ENCODE measurements around the gene POLA2.
A peak's percentile ranks its signal among the peaks of the same experiment; 100 is the strongest.
"Not testable (repeated sequence)": the region's sequence is repeated elsewhere in the genome, so short reads cannot be mapped to it uniquely, and the experiment has no call there.

POLA2 gene

GRCh38 chr11:65325435-65325834 lies 63.7 kb downstream of the POLA2 start:
- H3K4me3 ChIP-seq (ENCODE audit: low read depth, low read length) = no peak overlapping the region
- TF ChIP-seq, protein P1, sequence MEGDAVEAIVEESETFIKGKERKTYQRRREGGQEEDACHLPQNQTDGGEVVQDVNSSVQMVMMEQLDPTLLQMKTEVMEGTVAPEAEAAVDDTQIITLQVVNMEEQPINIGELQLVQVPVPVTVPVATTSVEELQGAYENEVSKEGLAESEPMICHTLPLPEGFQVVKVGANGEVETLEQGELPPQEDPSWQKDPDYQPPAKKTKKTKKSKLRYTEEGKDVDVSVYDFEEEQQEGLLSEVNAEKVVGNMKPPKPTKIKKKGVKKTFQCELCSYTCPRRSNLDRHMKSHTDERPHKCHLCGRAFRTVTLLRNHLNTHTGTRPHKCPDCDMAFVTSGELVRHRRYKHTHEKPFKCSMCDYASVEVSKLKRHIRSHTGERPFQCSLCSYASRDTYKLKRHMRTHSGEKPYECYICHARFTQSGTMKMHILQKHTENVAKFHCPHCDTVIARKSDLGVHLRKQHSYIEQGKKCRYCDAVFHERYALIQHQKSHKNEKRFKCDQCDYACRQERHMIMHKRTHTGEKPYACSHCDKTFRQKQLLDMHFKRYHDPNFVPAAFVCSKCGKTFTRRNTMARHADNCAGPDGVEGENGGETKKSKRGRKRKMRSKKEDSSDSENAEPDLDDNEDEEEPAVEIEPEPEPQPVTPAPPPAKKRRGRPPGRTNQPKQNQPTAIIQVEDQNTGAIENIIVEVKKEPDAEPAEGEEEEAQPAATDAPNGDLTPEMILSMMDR (IDR thresholded peaks at IDR 0.05; ENCODE audit: low read depth, low read length) = no peak

DNA sequence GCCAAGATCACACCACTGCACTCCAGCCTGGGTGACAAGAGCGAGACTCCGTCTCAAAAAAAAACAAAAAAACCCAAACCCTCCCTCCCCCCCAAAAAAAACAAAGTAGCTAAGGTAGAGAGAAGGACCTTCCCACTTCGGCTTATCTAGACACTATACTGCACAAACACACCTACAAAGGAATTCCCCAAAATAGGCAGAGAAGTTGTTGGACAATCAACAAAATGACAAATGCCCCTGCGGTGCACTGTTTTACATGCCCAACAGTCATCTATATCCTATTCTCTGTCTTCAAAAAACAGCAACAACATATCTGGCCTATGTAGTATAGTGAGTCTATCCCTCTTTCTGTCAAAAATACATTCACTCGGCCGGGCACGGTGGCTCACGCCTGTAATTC lies 65.3 kb downstream of the POLA2 start:
- H3K4me3 ChIP-seq (ENCODE audit: low read depth, low read length) = no peak overlapping the region
- TF ChIP-seq, protein P1 (IDR thresholded peaks at IDR 0.05; ENCODE audit: low read depth, low read length) = no peak

- H3K4me3 ChIP-seq (ENCODE audit: low read depth, low read length) = no peak overlapping the region
- TF ChIP-seq, protein P1 (IDR thresholded peaks at IDR 0.05; ENCODE audit: low read depth, low read length) = no peak
Observed at GRCh38 chr11:65329478-65329877, 67.7 kb downstream of the POLA2 start.

DNA sequence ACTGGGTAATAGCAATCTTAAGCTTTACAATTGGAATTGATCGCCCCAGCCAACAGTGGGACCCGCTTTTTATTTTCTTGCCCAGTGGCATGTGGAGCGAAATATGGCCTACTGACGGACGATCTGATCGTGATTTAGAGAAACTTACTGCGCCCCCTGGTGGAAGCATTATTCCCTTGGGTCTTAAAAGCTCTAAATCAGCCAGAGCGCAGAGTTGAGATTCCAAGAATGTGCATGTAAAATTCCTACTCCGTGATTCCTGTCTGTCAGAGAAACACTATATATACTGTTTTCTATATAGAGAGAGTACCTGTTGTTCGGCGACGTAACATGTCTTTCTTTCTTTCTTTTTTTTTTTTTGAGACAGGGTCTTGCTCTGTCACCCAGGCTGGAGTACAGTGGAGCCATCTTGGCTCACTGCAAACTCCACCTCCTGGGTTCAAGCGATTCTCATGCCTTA lies 68.2 kb downstream of the POLA2 start:
- H3K4me3 ChIP-seq (ENCODE audit: low read depth, low read length) = no peak overlapping the region
- TF ChIP-seq, protein P1 (IDR thresholded peaks at IDR 0.05; ENCODE audit: low read depth, low read length) = peak; percentile 65

- H3K4me3 ChIP-seq (ENCODE audit: low read depth, low read length) = no peak overlapping the region
- TF ChIP-seq, protein P1 (IDR thresholded peaks at IDR 0.05; ENCODE audit: low read depth, low read length) = no peak
Observed at GRCh38 chr11:65330544-65330943, 68.8 kb downstream of the POLA2 start.

DNA sequence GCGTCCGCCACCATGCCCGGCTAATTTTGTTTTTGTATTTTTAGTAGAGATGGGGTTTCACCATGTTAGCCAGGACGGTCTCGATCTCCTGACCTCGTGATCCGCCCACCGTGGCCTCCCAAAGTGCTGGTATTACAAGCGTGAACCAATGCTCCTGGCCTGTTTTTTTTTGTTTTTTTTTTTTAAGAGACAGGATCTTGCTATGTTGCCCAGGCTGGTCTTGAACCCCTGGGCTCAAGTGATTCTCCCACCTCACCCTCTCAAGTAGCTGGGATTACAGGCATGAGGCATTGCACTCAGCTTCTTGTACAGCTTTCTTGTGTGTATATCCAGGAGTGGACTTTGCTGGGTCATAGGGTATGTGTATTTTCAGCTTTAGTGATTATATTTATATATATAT lies 70.8 kb downstream of the POLA2 start:
- H3K4me3 ChIP-seq (ENCODE audit: low read depth, low read length) = not testable (repeated sequence)

DNA sequence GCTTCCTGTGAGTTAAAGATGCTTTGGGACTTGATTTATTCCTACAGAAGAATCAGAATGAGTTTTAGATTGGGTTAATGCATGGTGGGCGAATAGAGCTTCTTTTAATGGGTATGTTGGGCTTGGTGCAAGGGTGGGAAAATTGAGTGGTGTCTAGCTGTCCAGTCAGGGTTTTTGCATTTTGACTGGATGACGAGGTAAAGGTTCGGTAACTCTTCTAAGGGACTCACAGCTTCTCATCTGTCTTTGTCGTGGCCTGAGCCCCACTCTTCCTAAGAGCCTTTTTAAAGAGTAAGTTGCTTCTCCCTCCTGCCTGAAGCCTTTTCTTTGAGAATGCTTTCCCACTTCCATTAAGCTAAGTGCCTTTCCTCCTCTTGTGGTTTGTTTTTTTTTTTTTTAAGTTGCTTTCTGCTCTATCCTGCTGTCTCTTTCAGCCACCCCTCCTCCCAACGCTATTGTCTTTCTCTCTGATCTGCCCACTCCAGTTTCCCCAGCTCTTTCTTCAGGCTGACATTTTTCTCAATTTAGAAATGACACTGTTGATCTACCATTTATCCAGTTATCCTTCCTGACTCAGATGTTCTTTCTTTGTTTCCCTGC lies 73.0 kb downstream of the POLA2 start:
- TF ChIP-seq, protein P1 (IDR thresholded peaks at IDR 0.05; ENCODE audit: low read depth, low read length) = no peak
- H3K4me3 ChIP-seq (ENCODE audit: low read depth, low read length) = peak overlapping the region; percentile 77

DNA sequence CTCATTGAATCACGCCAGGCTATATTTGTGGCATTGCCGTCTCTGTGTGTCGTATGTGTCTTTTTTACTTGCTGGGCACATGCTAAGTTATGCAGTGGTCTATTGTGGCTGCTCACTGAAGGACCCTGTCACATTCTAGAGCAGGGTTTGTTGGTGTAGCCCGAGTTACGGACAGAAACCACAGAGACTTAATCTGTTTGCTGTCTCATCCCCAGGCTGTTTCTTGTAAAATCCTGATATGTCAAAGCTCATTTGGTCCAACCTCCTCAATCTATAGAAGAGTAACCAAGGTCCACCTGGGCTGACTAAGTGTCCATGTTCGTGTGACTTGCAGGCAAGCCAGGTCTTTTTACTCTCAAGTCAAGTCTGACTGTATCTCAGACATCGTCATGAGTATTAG lies 76.9 kb downstream of the POLA2 start:
- no peak overlapping the region for H3K4me3 ChIP-seq (ENCODE audit: low read depth, low read length)
- TF ChIP-seq, protein P1 (IDR thresholded peaks at IDR 0.05; ENCODE audit: low read depth, low read length) = no peak

Data from WI38 (cell line).